ENCODE results near the gene PUM2.
A peak's percentile ranks its signal among the peaks of the same experiment; 100 is the strongest.

PUM2 gene

DNA sequence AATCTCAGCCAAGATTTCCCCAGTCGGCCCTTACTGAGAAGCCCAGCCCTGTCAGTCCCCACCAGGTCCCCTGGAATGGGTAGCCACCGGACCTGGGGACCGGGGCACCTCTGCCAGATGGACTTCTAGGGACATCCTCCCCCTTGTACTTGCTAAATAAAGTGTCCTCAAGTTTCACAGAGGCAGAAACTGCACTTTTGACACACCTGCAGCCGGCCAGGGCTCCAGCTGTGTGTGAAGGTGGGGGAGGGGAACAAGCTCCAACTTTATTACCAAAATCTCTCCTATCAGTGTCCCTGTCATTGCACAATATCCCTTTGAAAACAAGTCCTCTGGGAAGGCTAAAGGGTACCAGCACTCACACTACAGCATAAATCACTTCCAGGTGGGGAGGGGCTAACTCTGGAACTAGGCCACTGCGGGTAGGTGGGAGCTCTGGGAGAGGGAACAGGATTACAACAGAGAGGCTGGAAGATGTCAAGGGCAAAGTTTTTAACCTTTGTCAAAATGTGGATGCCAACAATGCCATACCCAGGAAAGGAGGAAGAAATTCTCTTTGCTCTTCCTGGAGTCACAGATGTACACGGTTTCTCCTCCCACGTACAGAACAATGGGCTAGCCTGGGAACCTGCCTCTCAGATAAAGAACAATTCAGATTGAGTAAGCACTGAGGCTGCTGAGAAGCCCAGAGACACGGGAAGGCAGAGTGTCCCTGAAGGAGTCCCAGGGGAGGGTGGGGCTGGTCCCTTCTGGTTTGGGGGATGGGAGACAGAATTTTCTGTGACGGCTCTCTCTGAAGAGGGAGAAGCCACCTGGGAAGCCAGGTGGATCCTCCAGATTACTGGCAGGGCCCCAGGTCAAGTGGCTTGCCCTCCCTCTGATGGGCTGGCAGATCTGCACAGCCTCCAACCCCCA lies 136.7 kb downstream of the PUM2 start:
- Histone ChIP-seq H3K9ac (ENCODE audit: low read depth in 1 of 2, low read length in 2 of 2) (peak overlapping the region in 1 of 2 donors; percentile 27), H3K4me3 (ENCODE audit: low read length in 2 of 2) (no peak overlapping the region), H3K27me3 (ENCODE audit: control insufficient read depth in 2 of 2, insufficient read depth in 2 of 2, low read length in 2 of 2) (no peaks in the 10 kb centered on the region), H3K4me1 (ENCODE audit: control insufficient read depth in 2 of 2, insufficient read depth in 2 of 2, low read length in 2 of 2) (peaks cover 33 to 43% of the 10 kb centered on the region in 2 donors), H3K27ac (ENCODE audit: low read depth in 2 of 2, low read length in 2 of 2) (peak overlapping the region; percentile 7 to 68), H3K36me3 (ENCODE audit: control insufficient read depth in 2 of 2, insufficient read depth in 2 of 2, low read length in 2 of 2) (peaks cover 0 to 7% of the 10 kb centered on the region in 2 donors), H3K9me3 (ENCODE audit: control insufficient read depth in 2 of 2, low read length in 2 of 2) (no peaks in the 10 kb centered on the region)

GRCh38 chr2:20212871-20213503 lies 137.7 kb downstream of the PUM2 start:
- Histone ChIP-seq H3K4me3 (ENCODE audit: low read length in 2 of 2) (no peak overlapping the region), H3K4me1 (ENCODE audit: control insufficient read depth in 2 of 2, insufficient read depth in 2 of 2, low read length in 2 of 2) (peaks cover 40 to 41% of the 10 kb centered on the region in 2 donors), H3K36me3 (ENCODE audit: control insufficient read depth in 2 of 2, insufficient read depth in 2 of 2, low read length in 2 of 2) (no peaks in the 10 kb centered on the region), H3K27ac (ENCODE audit: low read depth in 2 of 2, low read length in 2 of 2) (peak overlapping the region; percentile 18 to 68), H3K9me3 (ENCODE audit: control insufficient read depth in 2 of 2, low read length in 2 of 2) (no peaks in the 10 kb centered on the region), H3K9ac (ENCODE audit: low read depth in 1 of 2, low read length in 2 of 2) (peak overlapping the region in 1 of 2 donors; percentile 27), H3K27me3 (ENCODE audit: control insufficient read depth in 2 of 2, insufficient read depth in 2 of 2, low read length in 2 of 2) (no peaks in the 10 kb centered on the region)

- Histone ChIP-seq H3K36me3 (ENCODE audit: control insufficient read depth in 2 of 2, insufficient read depth in 2 of 2, low read length in 2 of 2) (no peaks in the 10 kb centered on the region), H3K4me3 (ENCODE audit: low read length in 2 of 2) (no peak overlapping the region), H3K9ac (ENCODE audit: low read depth in 1 of 2, low read length in 2 of 2) (peak overlapping the region in 1 of 2 donors; percentile 27), H3K4me1 (ENCODE audit: control insufficient read depth in 2 of 2, insufficient read depth in 2 of 2, low read length in 2 of 2) (peaks cover 43 to 44% of the 10 kb centered on the region in 2 donors), H3K27ac (ENCODE audit: low read depth in 2 of 2, low read length in 2 of 2) (peak overlapping the region; percentile 6 to 68), H3K9me3 (ENCODE audit: control insufficient read depth in 2 of 2, low read length in 2 of 2) (no peaks in the 10 kb centered on the region), H3K27me3 (ENCODE audit: control insufficient read depth in 2 of 2, insufficient read depth in 2 of 2, low read length in 2 of 2) (no peaks in the 10 kb centered on the region)
These were observed 138.2 kb downstream of the PUM2 start for GRCh38 chr2:20212459-20212870.

DNA sequence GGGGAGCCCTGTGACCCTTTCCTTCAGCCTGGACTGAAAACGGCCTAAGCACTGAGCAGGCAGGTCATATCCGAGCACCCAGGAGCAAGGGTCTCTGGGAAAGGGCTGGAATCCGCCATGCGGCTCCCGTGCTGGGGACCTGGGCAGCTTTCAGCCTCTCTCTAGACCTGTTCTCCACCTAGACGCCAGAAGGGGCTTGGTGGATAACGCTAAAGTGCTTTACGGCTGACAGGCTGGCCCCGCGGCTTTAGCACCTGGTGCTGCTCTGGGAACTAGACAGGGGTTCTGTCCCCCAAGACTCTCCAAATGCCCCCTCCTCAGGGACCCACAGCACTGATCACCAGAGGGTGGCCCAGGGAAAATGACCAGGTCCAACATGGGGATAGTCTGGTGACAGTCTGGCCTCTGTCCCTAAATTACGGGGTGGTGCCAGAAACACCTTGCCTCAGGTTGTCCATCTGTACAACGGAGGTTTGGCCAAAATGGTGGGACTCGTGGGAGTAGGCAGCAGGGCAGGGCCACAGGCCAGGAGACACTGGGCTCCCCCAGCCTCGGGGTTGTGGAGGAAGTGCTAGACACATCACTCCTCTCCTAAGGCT lies 138.7 kb downstream of the PUM2 start:
- H3K27me3 ChIP-seq (ENCODE audit: control insufficient read depth in 2 of 2, insufficient read depth in 2 of 2, low read length in 2 of 2) = no peaks in the 10 kb centered on the region
- H3K9ac ChIP-seq (ENCODE audit: low read depth in 1 of 2, low read length in 2 of 2) = no peak overlapping the region
- no peaks in the 10 kb centered on the region for H3K9me3 ChIP-seq (ENCODE audit: control insufficient read depth in 2 of 2, low read length in 2 of 2)
- H3K27ac ChIP-seq (ENCODE audit: low read depth in 2 of 2, low read length in 2 of 2) = peak overlapping the region; percentile 6 to 68
- H3K36me3 ChIP-seq (ENCODE audit: control insufficient read depth in 2 of 2, insufficient read depth in 2 of 2, low read length in 2 of 2) = no peaks in the 10 kb centered on the region
- H3K4me1 ChIP-seq (ENCODE audit: control insufficient read depth in 2 of 2, insufficient read depth in 2 of 2, low read length in 2 of 2) = peaks cover 43 to 46% of the 10 kb centered on the region in 2 donors
- no peak overlapping the region for H3K4me3 ChIP-seq (ENCODE audit: low read length in 2 of 2)

GRCh38 chr2:20211420-20211819 lies 139.2 kb downstream of the PUM2 start:
- Histone ChIP-seq H3K36me3 (ENCODE audit: control insufficient read depth in 2 of 2, insufficient read depth in 2 of 2, low read length in 2 of 2) (no peaks in the 10 kb centered on the region), H3K27me3 (ENCODE audit: control insufficient read depth in 2 of 2, insufficient read depth in 2 of 2, low read length in 2 of 2) (no peaks in the 10 kb centered on the region), H3K4me1 (ENCODE audit: control insufficient read depth in 2 of 2, insufficient read depth in 2 of 2, low read length in 2 of 2) (peaks cover 43 to 51% of the 10 kb centered on the region in 2 donors), H3K9ac (ENCODE audit: low read depth in 1 of 2, low read length in 2 of 2) (no peak overlapping the region), H3K27ac (ENCODE audit: low read depth in 2 of 2, low read length in 2 of 2) (peak overlapping the region in 1 of 2 donors; percentile 68), H3K4me3 (ENCODE audit: low read length in 2 of 2) (no peak overlapping the region), H3K9me3 (ENCODE audit: control insufficient read depth in 2 of 2, low read length in 2 of 2) (no peaks in the 10 kb centered on the region)

DNA sequence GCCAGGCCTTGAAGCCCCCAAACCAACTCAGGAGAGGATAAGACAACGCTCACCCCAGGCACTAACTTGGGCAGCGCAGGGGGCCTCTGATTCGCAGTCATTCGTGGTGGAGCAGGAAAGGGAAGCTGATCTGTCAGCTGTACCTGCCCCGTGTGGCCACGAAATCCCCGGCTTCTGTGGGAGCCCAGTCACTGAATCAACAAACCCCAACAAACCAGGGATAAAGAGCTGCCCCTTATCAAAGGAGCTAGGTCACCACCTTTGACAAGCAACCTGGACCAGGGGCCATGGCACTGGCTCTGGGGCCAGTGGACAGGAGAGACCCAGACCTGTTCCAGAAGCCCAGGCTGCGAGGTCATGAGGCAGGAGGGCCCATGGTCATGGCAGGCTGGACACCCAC lies 140.2 kb downstream of the PUM2 start:
- Histone ChIP-seq H3K4me1 (ENCODE audit: control insufficient read depth in 2 of 2, insufficient read depth in 2 of 2, low read length in 2 of 2) (peaks cover 33 to 51% of the 10 kb centered on the region in 2 donors), H3K9ac (ENCODE audit: low read depth in 1 of 2, low read length in 2 of 2) (no peak overlapping the region), H3K4me3 (ENCODE audit: low read length in 2 of 2) (no peak overlapping the region), H3K27me3 (ENCODE audit: control insufficient read depth in 2 of 2, insufficient read depth in 2 of 2, low read length in 2 of 2) (no peaks in the 10 kb centered on the region), H3K27ac (ENCODE audit: low read depth in 2 of 2, low read length in 2 of 2) (no peak overlapping the region), H3K36me3 (ENCODE audit: control insufficient read depth in 2 of 2, insufficient read depth in 2 of 2, low read length in 2 of 2) (no peaks in the 10 kb centered on the region), H3K9me3 (ENCODE audit: control insufficient read depth in 2 of 2, low read length in 2 of 2) (no peaks in the 10 kb centered on the region)

DNA sequence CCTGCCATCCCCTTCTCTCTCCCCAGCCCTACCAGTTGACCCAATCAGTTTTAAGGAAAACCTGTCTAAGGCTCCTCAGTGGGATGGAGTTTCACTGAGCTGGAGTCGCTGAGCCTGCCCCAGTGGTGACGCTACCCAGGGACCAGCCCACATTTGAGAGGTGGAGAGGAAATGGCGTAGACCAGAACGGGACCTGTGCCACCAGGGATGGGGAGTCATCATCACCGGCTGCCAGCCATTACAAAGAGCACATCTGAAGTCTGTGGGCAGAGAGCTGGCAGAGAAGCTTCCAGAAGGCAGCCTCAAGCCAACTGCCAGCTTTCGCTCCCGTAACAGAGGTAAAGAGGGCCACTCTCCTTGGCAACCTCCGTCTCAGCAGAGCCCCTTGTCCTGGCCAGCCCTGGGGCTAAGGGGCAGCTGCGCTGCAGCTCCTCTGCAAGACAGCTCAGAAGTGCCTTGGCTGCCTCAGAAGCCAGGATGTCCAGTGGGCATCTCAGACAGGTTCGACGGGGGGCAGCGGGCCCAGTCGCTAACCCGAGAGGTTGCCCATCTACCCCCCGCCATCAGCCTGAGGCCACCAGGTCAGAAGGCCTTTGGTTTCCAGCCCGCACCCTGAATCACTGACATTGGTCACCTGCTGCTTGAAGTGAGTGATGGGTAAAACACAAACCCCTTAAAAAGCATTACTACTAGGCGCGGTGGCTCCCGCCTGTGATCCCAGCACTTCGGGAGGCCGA lies 141.1 kb downstream of the PUM2 start:
- Histone ChIP-seq H3K9ac (ENCODE audit: low read depth in 1 of 2, low read length in 2 of 2) (peak overlapping the region in 1 of 2 donors; percentile 31), H3K9me3 (ENCODE audit: control insufficient read depth in 2 of 2, low read length in 2 of 2) (no peaks in the 10 kb centered on the region), H3K4me3 (ENCODE audit: low read length in 2 of 2) (no peak overlapping the region), H3K36me3 (ENCODE audit: control insufficient read depth in 2 of 2, insufficient read depth in 2 of 2, low read length in 2 of 2) (peaks cover 0 to 5% of the 10 kb centered on the region in 2 donors), H3K27ac (ENCODE audit: low read depth in 2 of 2, low read length in 2 of 2) (peak overlapping the region; percentile 20 to 69), H3K4me1 (ENCODE audit: control insufficient read depth in 2 of 2, insufficient read depth in 2 of 2, low read length in 2 of 2) (peaks cover 26 to 44% of the 10 kb centered on the region in 2 donors), H3K27me3 (ENCODE audit: control insufficient read depth in 2 of 2, insufficient read depth in 2 of 2, low read length in 2 of 2) (no peaks in the 10 kb centered on the region)

DNA sequence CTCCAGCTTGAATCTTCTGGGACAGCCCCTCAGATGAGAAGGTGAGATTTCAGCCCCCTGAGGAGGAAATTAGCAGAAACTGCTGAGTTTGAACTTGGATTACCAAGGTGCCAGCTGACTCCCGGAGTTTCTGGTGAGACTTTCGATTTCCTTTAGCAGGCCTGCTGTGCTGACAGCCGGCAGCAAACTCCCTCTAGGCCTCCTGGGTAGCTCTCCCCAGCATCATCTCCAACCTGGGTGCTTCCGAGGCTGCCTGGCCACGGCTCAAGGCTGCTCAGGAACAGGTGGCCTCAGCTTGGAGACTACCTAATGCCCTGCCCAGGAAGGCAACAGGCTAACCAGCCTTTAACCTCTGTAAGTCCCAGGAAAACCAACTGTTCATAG lies 142.2 kb downstream of the PUM2 start:
- peaks cover 10 to 13% of the 10 kb centered on the region in 2 donors for H3K36me3 ChIP-seq (ENCODE audit: control insufficient read depth in 2 of 2, insufficient read depth in 2 of 2, low read length in 2 of 2)
- H3K27me3 ChIP-seq (ENCODE audit: control insufficient read depth in 2 of 2, insufficient read depth in 2 of 2, low read length in 2 of 2) = no peaks in the 10 kb centered on the region
- peak overlapping the region in 1 of 2 donors; percentile 31 for H3K9ac ChIP-seq (ENCODE audit: low read depth in 1 of 2, low read length in 2 of 2)
- no peak overlapping the region for H3K4me3 ChIP-seq (ENCODE audit: low read length in 2 of 2)
- H3K4me1 ChIP-seq (ENCODE audit: control insufficient read depth in 2 of 2, insufficient read depth in 2 of 2, low read length in 2 of 2) = peaks cover 15 to 40% of the 10 kb centered on the region in 2 donors
- no peaks in the 10 kb centered on the region for H3K9me3 ChIP-seq (ENCODE audit: control insufficient read depth in 2 of 2, low read length in 2 of 2)
- peak overlapping the region; percentile 52 to 69 for H3K27ac ChIP-seq (ENCODE audit: low read depth in 2 of 2, low read length in 2 of 2)

DNA sequence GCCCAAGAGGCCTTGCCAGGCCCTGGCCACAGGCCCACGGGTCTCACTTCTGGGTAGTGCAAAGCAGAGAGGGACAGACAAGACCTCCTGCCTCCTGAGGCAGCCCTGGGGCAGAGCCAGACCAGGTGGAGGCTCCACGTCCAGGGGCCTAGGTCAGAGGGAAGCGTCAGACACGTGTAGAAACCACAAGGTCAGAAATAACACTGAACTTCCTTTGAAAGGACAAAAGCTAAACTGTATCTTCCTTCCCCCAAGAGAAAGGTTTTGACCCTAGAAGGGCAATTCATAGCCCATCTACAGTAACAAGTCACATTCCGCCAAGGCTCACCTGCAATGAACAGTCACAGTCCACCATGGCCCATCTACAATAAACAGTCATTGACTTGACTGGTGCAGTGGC lies 143.6 kb downstream of the PUM2 start:
- H3K9ac ChIP-seq (ENCODE audit: low read depth in 1 of 2, low read length in 2 of 2) = no peak overlapping the region
- H3K27me3 ChIP-seq (ENCODE audit: control insufficient read depth in 2 of 2, insufficient read depth in 2 of 2, low read length in 2 of 2) = no peaks in the 10 kb centered on the region
- no peak overlapping the region for H3K4me3 ChIP-seq (ENCODE audit: low read length in 2 of 2)
- H3K27ac ChIP-seq (ENCODE audit: low read depth in 2 of 2, low read length in 2 of 2) = peak overlapping the region in 1 of 2 donors; percentile 69
- H3K4me1 ChIP-seq (ENCODE audit: control insufficient read depth in 2 of 2, insufficient read depth in 2 of 2, low read length in 2 of 2) = peaks cover 9 to 33% of the 10 kb centered on the region in 2 donors
- peaks cover 24 to 26% of the 10 kb centered on the region in 2 donors for H3K36me3 ChIP-seq (ENCODE audit: control insufficient read depth in 2 of 2, insufficient read depth in 2 of 2, low read length in 2 of 2)
- H3K9me3 ChIP-seq (ENCODE audit: control insufficient read depth in 2 of 2, low read length in 2 of 2) = no peaks in the 10 kb centered on the region
